Fibroblast of lung (primary cell): ENCODE data around the gene LNX2. TPM values are rescaled to one million over a fixed set of nuclear protein-coding genes. Genes with fewer than 3 reads are reported as not detected.
A peak's percentile ranks its signal among the peaks of the same experiment; 100 is the strongest.

ENCODE experiments used
- DNase-seq, 2 donors: peaks; one replicate each; pipeline versions ENCODE4 v3.0.0 to v3.0.0-alpha.2; 2010; ENCODE audit warnings: low read depth in 2 of 2
- H2AFZ ChIP-seq: 2 replicates; pipeline ENCODE4 v1.5.1; 2012; ENCODE audit warnings: low read length, control low read depth, inconsistent platforms
- H3K27ac ChIP-seq: 2 replicates; pipeline ENCODE4 v1.5.1; 2011; ENCODE audit warnings: low read length, control low read depth; ENCODE audit not compliant: insufficient read depth
- H3K27me3 ChIP-seq: 2 replicates; pipeline ENCODE4 v1.5.1; 2011; ENCODE audit warnings: mild to moderate bottlenecking, low read length; ENCODE audit not compliant: control insufficient read depth, insufficient read depth
- H3K36me3 ChIP-seq: 2 replicates; pipeline ENCODE4 v1.5.1; 2011; ENCODE audit warnings: low read length; ENCODE audit not compliant: control insufficient read depth, insufficient read depth
- H3K4me1 ChIP-seq: 2 replicates; pipeline ENCODE4 v1.5.1; 2011; ENCODE audit warnings: low read length; ENCODE audit not compliant: control insufficient read depth, insufficient read depth; ENCODE audit errors: extremely low read depth
- H3K4me2 ChIP-seq: 2 replicates; pipeline ENCODE4 v1.5.1; 2011; ENCODE audit warnings: low read length, control low read depth; ENCODE audit not compliant: insufficient read depth; ENCODE audit errors: extremely low read depth
- H3K4me3 ChIP-seq, 4 experiments: fragments of 200-600 bp in 1 of 4; sonication (generic) in 1 of 4; replicated peaks in 1 of 4; 2 replicates each; pipeline ENCODE4 v1.5.1; 2011 to 2016; ENCODE audit warnings: low read length in 4 of 4, low read depth in 3 of 4, mild to moderate bottlenecking in 3 of 4, control low read depth in 2 of 4, inconsistent platforms in 1 of 4, mixed read lengths in 1 of 4; ENCODE audit not compliant: insufficient read depth in 1 of 4; ENCODE audit errors: control extremely low read depth in 1 of 4
- H3K79me2 ChIP-seq: 2 replicates; pipeline ENCODE4 v1.5.1; 2012; ENCODE audit warnings: mild to moderate bottlenecking, low read length, inconsistent platforms; ENCODE audit not compliant: control insufficient read depth, insufficient read depth
- H3K9ac ChIP-seq: 2 replicates; pipeline ENCODE4 v1.5.1; 2011; ENCODE audit warnings: mild to moderate bottlenecking, low read length, control low read depth; ENCODE audit not compliant: insufficient read depth
- H3K9me3 ChIP-seq: 2 replicates; pipeline ENCODE4 v1.5.1; 2012; ENCODE audit warnings: low read depth, low read length; ENCODE audit not compliant: control insufficient read depth, insufficient read depth
- H4K20me1 ChIP-seq: 2 replicates; pipeline ENCODE4 v1.5.1; 2011; ENCODE audit warnings: low read length; ENCODE audit not compliant: control insufficient read depth, insufficient read depth; ENCODE audit errors: extremely low read depth
- CTCF ChIP-seq, 2 donors: IDR thresholded peaks in 1 of 2; conservative IDR thresholded peaks in 1 of 2; 1 replicate in 1 of 2; 2 replicates in 1 of 2; pipeline ENCODE4 v1.5.1; 2011 to 2012; ENCODE audit warnings: low read length in 2 of 2, control low read depth in 1 of 2, inconsistent platforms in 1 of 2, low read depth in 1 of 2, mild to moderate bottlenecking in 1 of 2
- EZH2 ChIP-seq: IDR thresholded peaks from 2 replicates; pipeline ENCODE4 v1.5.1; 2012; ENCODE audit warnings: low read length, control low read depth, mild to moderate bottlenecking; ENCODE audit errors: missing control alignments
- polyA plus RNA-seq, 2 donors: library from polyadenylated mRNA; depleted of rRNA in 1 of 2; stranded (reverse) in 1 of 2; unstranded in 1 of 2; fragments of >200 nt; gene quantifications; 2 replicates each; pipeline ENCODE4 v1.2.1, GENCODE V29; 2011 to 2012; ENCODE audit warnings: missing spikeins in 1 of 2
- total RNA-seq: library from RNA; depleted of rRNA; stranded (reverse); fragments of >200 nt; gene quantifications from 2 replicates; pipeline ENCODE4 v1.2.1, GENCODE V29; 2014

The LNX2 gene
- total and polyA plus RNA-seq, 2 donors (not counting 1 experiment from before 2014, with no cell fraction given) = 6.0 to 7.6 TPM

- Histone ChIP-seq H2AFZ (no peak overlapping the region), H3K4me1 (no peaks in the 10 kb centered on the region), H3K36me3 (no peaks in the 10 kb centered on the region), H3K4me3 (no peak overlapping the region), H3K27ac (no peak overlapping the region), H3K79me2 (no peaks in the 10 kb centered on the region), H4K20me1 (no peaks in the 10 kb centered on the region), H3K9me3 (no peaks in the 10 kb centered on the region), H3K9ac (no peak overlapping the region), H3K27me3 (no peaks in the 10 kb centered on the region), H3K4me2 (no peak overlapping the region)
- TF ChIP-seq EZH2 (no peak), CTCF (conservative IDR thresholded peaks at IDR 0.05 in 1 of 2, IDR thresholded peaks at IDR 0.05 in 1 of 2; ENCODE audit: low read depth in 1 of 2, low read length in 2 of 2) (no peak)
- DNase-seq = no peak
Measured at GRCh38 chr13:27574661-27575060, 45.7 kb downstream of the LNX2 start.

- Histone ChIP-seq H3K4me2 (no peak overlapping the region), H3K9me3 (no peaks in the 10 kb centered on the region), H3K79me2 (no peaks in the 10 kb centered on the region), H2AFZ (no peak overlapping the region), H3K4me1 (no peaks in the 10 kb centered on the region), H3K9ac (no peak overlapping the region), H3K36me3 (no peaks in the 10 kb centered on the region), H4K20me1 (no peaks in the 10 kb centered on the region), H3K4me3 (no peak overlapping the region), H3K27ac (no peak overlapping the region), H3K27me3 (no peaks in the 10 kb centered on the region)
- peak; percentile 27 to 47 for DNase-seq
- TF ChIP-seq EZH2 = no peak
- TF ChIP-seq CTCF (conservative IDR thresholded peaks at IDR 0.05 in 1 of 2, IDR thresholded peaks at IDR 0.05 in 1 of 2; ENCODE audit: low read depth in 1 of 2, low read length in 2 of 2) = no peak
Measured at GRCh38 chr13:27573265-27573664, 47.1 kb downstream of the LNX2 start.

DNA sequence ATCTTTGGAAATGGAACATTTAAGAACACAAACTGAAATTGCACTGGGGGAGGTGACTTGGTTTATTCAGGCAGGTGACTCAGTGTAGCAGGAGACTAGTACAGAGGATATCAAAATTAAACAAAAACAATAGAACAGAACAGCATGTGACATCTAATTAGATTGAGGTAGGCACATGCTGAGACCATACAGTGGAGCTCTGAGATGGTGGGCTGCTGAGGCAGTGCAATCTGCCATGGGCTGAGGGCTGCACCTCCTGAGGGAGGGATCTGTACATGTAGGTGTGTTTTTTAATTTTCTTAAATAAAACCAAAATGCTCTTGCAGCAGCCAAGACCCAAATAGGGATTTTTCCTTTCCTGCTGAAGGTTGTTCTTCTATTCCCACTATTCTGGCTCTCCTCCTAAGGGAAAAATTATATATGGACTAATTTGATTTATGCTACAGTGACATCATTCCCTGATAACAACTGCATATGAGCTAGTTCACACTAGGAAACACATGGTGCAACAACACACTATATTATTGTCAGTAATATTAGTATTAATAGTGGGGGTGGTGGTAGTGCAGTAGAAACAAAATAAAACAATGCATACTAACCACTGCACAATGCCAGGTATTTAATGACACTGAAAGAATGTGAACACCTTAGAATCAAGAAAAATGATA lies 48.0 kb downstream of the LNX2 start:
- TF ChIP-seq EZH2 (no peak), CTCF (conservative IDR thresholded peaks at IDR 0.05 in 1 of 2, IDR thresholded peaks at IDR 0.05 in 1 of 2; ENCODE audit: low read depth in 1 of 2, low read length in 2 of 2) (no peak)
- H3K36me3 ChIP-seq = no peaks in the 10 kb centered on the region
- no peak overlapping the region for H3K27ac ChIP-seq
- no peaks in the 10 kb centered on the region for H3K27me3 ChIP-seq
- H3K79me2 ChIP-seq = no peaks in the 10 kb centered on the region
- H3K4me2 ChIP-seq = no peak overlapping the region
- H2AFZ ChIP-seq = no peak overlapping the region
- H3K4me3 ChIP-seq = no peak overlapping the region
- no peak overlapping the region for H3K9ac ChIP-seq
- no peaks in the 10 kb centered on the region for H4K20me1 ChIP-seq
- DNase-seq = no peak
- H3K4me1 ChIP-seq = no peaks in the 10 kb centered on the region
- H3K9me3 ChIP-seq = no peaks in the 10 kb centered on the region
